Trophoblast cell (in vitro differentiated cells and primary cell): Measurements from ENCODE around the gene LMF1.
A peak's percentile ranks its signal among the peaks of the same experiment; 100 is the strongest.

Experiments used
- DNase-seq, 2 donors: peaks; one replicate each; pipeline ENCODE4 v3.0.0-alpha.2; 2016
- H2AFZ ChIP-seq: 2 replicates; pipeline ENCODE4 v1.6.1; 2013; ENCODE audit warnings: low read length, moderate library complexity, mild to moderate bottlenecking; ENCODE audit not compliant: insufficient read depth, poor library complexity
- H2AK5ac ChIP-seq: 2 replicates; pipeline ENCODE4 v1.6.1; 2013; ENCODE audit warnings: mild to moderate bottlenecking, low read length
- H2BK120ac ChIP-seq: 2 replicates; pipeline ENCODE4 v1.6.1; 2013; ENCODE audit warnings: low read length, mild to moderate bottlenecking, moderate library complexity; ENCODE audit not compliant: insufficient read depth, poor library complexity
- H2BK12ac ChIP-seq: 2 replicates; pipeline ENCODE4 v1.6.1; 2013; ENCODE audit warnings: mild to moderate bottlenecking, low read length, moderate library complexity
- H2BK5ac ChIP-seq: 2 replicates; pipeline ENCODE4 v1.6.1; 2013; ENCODE audit warnings: low read length, low read depth, moderate library complexity, mild to moderate bottlenecking; ENCODE audit not compliant: poor library complexity
- H3K14ac ChIP-seq: 2 replicates; pipeline ENCODE4 v1.6.1; 2013; ENCODE audit warnings: mild to moderate bottlenecking, low read length
- H3K18ac ChIP-seq: 2 replicates; pipeline ENCODE4 v1.6.1; 2013; ENCODE audit warnings: mild to moderate bottlenecking, low read length
- H3K23ac ChIP-seq: 2 replicates; pipeline ENCODE4 v1.6.1; 2013; ENCODE audit warnings: low read length
- H3K27ac ChIP-seq: 2 replicates; pipeline ENCODE4 v1.5.1; 2013; ENCODE audit warnings: low read depth, mild to moderate bottlenecking, inconsistent platforms, low read length, moderate library complexity
- H3K27me3 ChIP-seq: 2 replicates; pipeline ENCODE4 v1.6.1; 2013; ENCODE audit warnings: inconsistent platforms, mild to moderate bottlenecking, low read length, moderate library complexity; ENCODE audit not compliant: insufficient read depth
- H3K36me3 ChIP-seq, 2 experiments: 1 replicate in 1 of 2; 2 replicates in 1 of 2; pipeline ENCODE4 v1.6.1; 2013; ENCODE audit warnings: low read length in 2 of 2, mild to moderate bottlenecking in 2 of 2, moderate library complexity in 1 of 2; ENCODE audit not compliant: insufficient read depth in 2 of 2, control insufficient read depth in 1 of 2
- H3K4ac ChIP-seq: 2 replicates; pipeline ENCODE4 v1.6.1; 2013; ENCODE audit warnings: low read depth, mild to moderate bottlenecking, low read length, moderate library complexity
- H3K4me1 ChIP-seq, 2 experiments: 1 replicate in 1 of 2; 2 replicates in 1 of 2; pipeline ENCODE4 v1.6.1; 2013; ENCODE audit warnings: low read length in 2 of 2, mild to moderate bottlenecking in 2 of 2, moderate library complexity in 1 of 2; ENCODE audit not compliant: insufficient read depth in 2 of 2, control insufficient read depth in 1 of 2
- H3K4me2 ChIP-seq: 2 replicates; pipeline ENCODE4 v1.6.1; 2013; ENCODE audit warnings: inconsistent platforms, mild to moderate bottlenecking, low read length, moderate library complexity
- H3K4me3 ChIP-seq: 2 replicates; pipeline ENCODE4 v1.5.1; 2013; ENCODE audit warnings: mild to moderate bottlenecking, low read depth, low read length, inconsistent platforms
- H3K79me1 ChIP-seq: one replicate; pipeline ENCODE4 v1.6.1; 2013; ENCODE audit warnings: low read length
- H3K79me2 ChIP-seq: 2 replicates; pipeline ENCODE4 v1.6.1; 2013; ENCODE audit warnings: low read length, mild to moderate bottlenecking; ENCODE audit not compliant: control insufficient read depth, insufficient read depth, poor library complexity
- H3K9ac ChIP-seq: 2 replicates; pipeline ENCODE4 v1.6.1; 2013; ENCODE audit warnings: mild to moderate bottlenecking, low read length
- H3K9me3 ChIP-seq: 2 replicates; pipeline ENCODE4 v1.6.1; 2013; ENCODE audit warnings: low read depth, mild to moderate bottlenecking, control low read depth, inconsistent platforms, low read length; ENCODE audit not compliant: insufficient read depth
- H4K12ac ChIP-seq: 2 replicates; pipeline ENCODE4 v1.6.1; 2013; ENCODE audit warnings: low read depth, mild to moderate bottlenecking, low read length, moderate library complexity
- H4K8ac ChIP-seq: 2 replicates; pipeline ENCODE4 v1.6.1; 2013; ENCODE audit warnings: low read depth, mild to moderate bottlenecking, low read length, moderate library complexity
- H4K91ac ChIP-seq: one replicate; pipeline ENCODE4 v1.6.1; 2013; ENCODE audit warnings: low read depth, mild to moderate bottlenecking, low read length, moderate library complexity
- WGBS: extraction: QIAGEN DNeasy Blood & Tissue Kit; methylation state at CpG from one replicate; pipeline ENCODE4 v1.1.7; 2013; ENCODE audit warnings: missing lambda C conversion rate; ENCODE audit not compliant: insufficient read length, insufficient coverage; ENCODE audit errors: extremely low coverage; 5-methylcytosine and 5-hydroxymethylcytosine counted together

The LMF1 gene

GRCh38 chr16:971582-971905 is 760 bp upstream of the LMF1 start:
- H3K23ac ChIP-seq: no peak overlapping the region
- DNase-seq: no peak
- no peak overlapping the region for H3K9ac ChIP-seq
- no peak overlapping the region for H2BK120ac ChIP-seq
- H3K27me3 ChIP-seq: no peaks in the 10 kb centered on the region
- H3K18ac ChIP-seq: no peak overlapping the region
- no peak overlapping the region for H2BK5ac ChIP-seq
- H2BK12ac ChIP-seq: no peak overlapping the region
- peak overlapping the region; percentile 1 for H4K91ac ChIP-seq
- no peak overlapping the region for H2AK5ac ChIP-seq
- H3K79me2 ChIP-seq: peaks cover 7% of the 10 kb centered on the region
- no peak overlapping the region for H2AFZ ChIP-seq
- no peak overlapping the region for H3K27ac ChIP-seq
- no peak overlapping the region for H4K12ac ChIP-seq
- H3K4ac ChIP-seq: no peak overlapping the region
- peaks cover 14% of the 10 kb centered on the region for H3K9me3 ChIP-seq
- peaks cover 0 to 2% of the 10 kb centered on the region in 2 experiments for H3K36me3 ChIP-seq
- no peak overlapping the region for H4K8ac ChIP-seq
- no peak overlapping the region for H3K4me3 ChIP-seq
- peaks cover 9 to 11% of the 10 kb centered on the region in 2 experiments for H3K4me1 ChIP-seq
- no peak overlapping the region for H3K14ac ChIP-seq
- H3K79me1 ChIP-seq: peaks cover 6% of the 10 kb centered on the region
- WGBS: no CpG with 5 or more reads among the region's 5 CpGs
- no peak overlapping the region for H3K4me2 ChIP-seq

GRCh38 chr16:970386-970765 is 408 bp downstream of the LMF1 start:
- Histone ChIP-seq H4K12ac (peak overlapping the region; percentile 99), H2BK120ac (peak overlapping the region; percentile 23), H2AFZ (peak overlapping the region; percentile 99), H3K27ac (peak overlapping the region; percentile 69), H3K18ac (peak overlapping the region; percentile 95), H3K4me1 (peaks cover 9 to 11% of the 10 kb centered on the region in 2 experiments), H4K91ac (peak overlapping the region; percentile 73), H3K14ac (peak overlapping the region; percentile 62), H3K79me2 (peaks cover 7% of the 10 kb centered on the region), H3K9me3 (peaks cover 16% of the 10 kb centered on the region), H2AK5ac (peak overlapping the region; percentile 56), H3K4me3 (peak overlapping the region; percentile 93), H3K36me3 (peaks cover 0 to 2% of the 10 kb centered on the region in 2 experiments), H2BK5ac (peak overlapping the region; percentile 54), H3K27me3 (no peaks in the 10 kb centered on the region), H4K8ac (peak overlapping the region; percentile 91), H2BK12ac (no peak overlapping the region), H3K9ac (peak overlapping the region; percentile 84), H3K4me2 (peak overlapping the region; percentile 90), H3K79me1 (peaks cover 6% of the 10 kb centered on the region), H3K23ac (no peak overlapping the region), H3K4ac (peak overlapping the region; percentile 87)
- no CpG with 5 or more reads among the region's 42 CpGs for WGBS
- peak in 1 of 2 donors; percentile 40 for DNase-seq

- Histone ChIP-seq H2BK120ac (peak overlapping the region; percentile 23), H2AK5ac (peak overlapping the region; percentile 56), H3K27me3 (no peaks in the 10 kb centered on the region), H3K4me3 (peak overlapping the region; percentile 93), H3K14ac (peak overlapping the region; percentile 62), H3K9ac (peak overlapping the region; percentile 84), H3K27ac (no peak overlapping the region), H3K79me1 (peaks cover 6% of the 10 kb centered on the region), H3K23ac (no peak overlapping the region), H4K8ac (peak overlapping the region; percentile 91), H2BK5ac (no peak overlapping the region), H3K4me2 (peak overlapping the region; percentile 90), H4K91ac (peak overlapping the region; percentile 73), H3K79me2 (peaks cover 7% of the 10 kb centered on the region), H2AFZ (peak overlapping the region; percentile 99), H3K18ac (peak overlapping the region; percentile 95), H2BK12ac (no peak overlapping the region), H3K4me1 (peaks cover 9 to 11% of the 10 kb centered on the region in 2 experiments), H3K9me3 (peaks cover 15% of the 10 kb centered on the region), H3K4ac (peak overlapping the region; percentile 87), H4K12ac (peak overlapping the region; percentile 99), H3K36me3 (peaks cover 0 to 2% of the 10 kb centered on the region in 2 experiments)
- peak in 1 of 2 donors; percentile 23 for DNase-seq
- WGBS: no CpG with 5 or more reads among the region's 55 CpGs
Measured at GRCh38 chr16:969508-970385, 1.0 kb downstream of the LMF1 start.

GRCh38 chr16:968620-969019 is 2.2 kb downstream of the LMF1 start:
- no peak overlapping the region for H3K9ac ChIP-seq
- no peak overlapping the region for H2AK5ac ChIP-seq
- no peak overlapping the region for H2AFZ ChIP-seq
- H2BK12ac ChIP-seq: no peak overlapping the region
- no CpG with 5 or more reads among the region's 8 CpGs for WGBS
- peaks cover 0 to 2% of the 10 kb centered on the region in 2 experiments for H3K36me3 ChIP-seq
- no peak overlapping the region for H3K27ac ChIP-seq
- H3K79me1 ChIP-seq: peaks cover 6% of the 10 kb centered on the region
- H3K14ac ChIP-seq: no peak overlapping the region
- no peak overlapping the region for H3K4me3 ChIP-seq
- H4K12ac ChIP-seq: no peak overlapping the region
- H2BK120ac ChIP-seq: no peak overlapping the region
- H3K27me3 ChIP-seq: no peaks in the 10 kb centered on the region
- H2BK5ac ChIP-seq: no peak overlapping the region
- no peak overlapping the region for H3K4me2 ChIP-seq
- H3K4me1 ChIP-seq: peaks cover 9 to 11% of the 10 kb centered on the region in 2 experiments
- no peak overlapping the region for H4K91ac ChIP-seq
- H3K79me2 ChIP-seq: peaks cover 7% of the 10 kb centered on the region
- no peak overlapping the region for H3K18ac ChIP-seq
- DNase-seq: no peak
- H3K4ac ChIP-seq: no peak overlapping the region
- H3K23ac ChIP-seq: no peak overlapping the region
- H4K8ac ChIP-seq: no peak overlapping the region
- peaks cover 17% of the 10 kb centered on the region for H3K9me3 ChIP-seq
